ENCODE results near the gene LRRC75A.

LRRC75A gene

DNA sequence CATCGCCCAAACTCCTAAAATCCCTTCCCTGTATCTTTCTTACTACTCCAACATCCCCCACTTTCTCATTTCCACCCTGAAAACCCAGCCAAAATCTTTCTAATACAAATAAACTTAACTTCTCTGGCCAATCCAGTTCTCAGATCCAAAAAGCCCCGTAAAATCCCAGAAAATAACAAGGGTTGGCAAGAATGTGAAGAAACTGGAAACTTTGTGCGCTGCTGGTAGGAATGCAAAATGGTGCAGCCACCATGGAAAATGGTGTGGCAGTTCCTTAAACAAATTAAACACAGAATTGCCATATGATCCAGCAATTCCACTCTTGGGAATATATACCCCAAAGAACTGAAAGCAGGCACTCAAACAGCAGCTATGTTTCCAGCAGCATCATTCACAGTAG, 24.1 kb downstream of the LRRC75A start:
- Histone ChIP-seq H3K9me3 (ENCODE audit: control insufficient read depth in 1 of 2, low read length in 2 of 2) (no peaks in the 10 kb centered on the region), H3K27me3 (ENCODE audit: low read depth, low read length) (no peaks in the 10 kb centered on the region), H3K4me3 (ENCODE audit: low read depth in 1 of 2, low read length in 2 of 2) (no peak overlapping the region), H3K36me3 (ENCODE audit: control insufficient read depth in 1 of 2, insufficient read depth in 2 of 2, low read length in 2 of 2) (no peaks in the 10 kb centered on the region), H3K4me1 (ENCODE audit: control insufficient read depth in 1 of 2, insufficient read depth in 2 of 2, low read length in 2 of 2) (peaks cover 12 to 16% of the 10 kb centered on the region in 2 donors), H3K27ac (ENCODE audit: low read length) (no peak overlapping the region)

DNA sequence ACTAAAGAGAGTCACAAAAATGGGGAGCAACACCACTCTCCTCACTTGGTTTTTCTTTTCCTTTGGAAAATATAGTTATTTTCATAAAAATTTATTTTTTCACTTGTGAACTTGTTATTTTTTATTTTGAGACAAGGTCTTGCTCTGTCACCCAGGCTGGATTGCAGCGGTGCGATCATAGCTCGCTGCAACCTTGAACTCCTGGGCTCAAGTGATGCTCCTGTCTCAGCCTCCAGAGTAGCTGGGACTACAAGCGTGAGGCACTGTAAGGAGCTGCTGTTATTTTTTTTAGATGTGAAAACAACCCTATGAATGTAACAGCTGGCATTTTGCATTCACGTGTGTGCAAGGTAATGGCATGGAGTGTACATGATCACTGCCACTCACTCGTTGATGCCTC, 24.9 kb downstream of the LRRC75A start:
- Histone ChIP-seq H3K4me3 (ENCODE audit: low read depth in 1 of 2, low read length in 2 of 2) (no peak overlapping the region), H3K9me3 (ENCODE audit: control insufficient read depth in 1 of 2, low read length in 2 of 2) (no peaks in the 10 kb centered on the region), H3K4me1 (ENCODE audit: control insufficient read depth in 1 of 2, insufficient read depth in 2 of 2, low read length in 2 of 2) (peaks cover 9 to 21% of the 10 kb centered on the region in 2 donors), H3K27ac (ENCODE audit: low read length) (peak overlapping the region; percentile 75), H3K36me3 (ENCODE audit: control insufficient read depth in 1 of 2, insufficient read depth in 2 of 2, low read length in 2 of 2) (peaks cover 0 to 5% of the 10 kb centered on the region in 2 donors), H3K27me3 (ENCODE audit: low read depth, low read length) (no peaks in the 10 kb centered on the region)

DNA sequence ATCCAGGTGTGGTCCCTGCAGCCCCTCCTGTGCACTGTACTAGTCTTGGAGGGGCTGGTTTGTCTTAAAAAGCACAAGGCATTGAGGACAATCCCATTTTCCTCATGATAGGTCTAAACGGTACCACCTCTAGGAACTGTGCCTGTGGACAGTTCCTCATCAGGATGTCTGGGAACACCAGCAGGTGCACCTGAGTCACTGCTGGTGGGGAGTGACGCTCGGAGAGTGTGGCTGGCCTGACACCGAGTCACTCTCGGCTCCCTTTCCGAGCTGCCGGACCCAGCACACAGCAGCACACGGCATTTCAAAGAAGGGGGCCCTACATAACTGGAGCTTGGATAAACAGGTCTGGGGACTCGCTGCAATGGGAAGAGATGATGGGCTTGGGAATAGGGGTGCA, 25.6 kb downstream of the LRRC75A start:
- Histone ChIP-seq H3K27ac (ENCODE audit: low read length) (peak overlapping the region; percentile 75), H3K4me3 (ENCODE audit: low read depth in 1 of 2, low read length in 2 of 2) (no peak overlapping the region), H3K4me1 (ENCODE audit: control insufficient read depth in 1 of 2, insufficient read depth in 2 of 2, low read length in 2 of 2) (peaks cover 9 to 21% of the 10 kb centered on the region in 2 donors), H3K9me3 (ENCODE audit: control insufficient read depth in 1 of 2, low read length in 2 of 2) (no peaks in the 10 kb centered on the region), H3K27me3 (ENCODE audit: low read depth, low read length) (no peaks in the 10 kb centered on the region), H3K36me3 (ENCODE audit: control insufficient read depth in 1 of 2, insufficient read depth in 2 of 2, low read length in 2 of 2) (peaks cover 0 to 6% of the 10 kb centered on the region in 2 donors)

GRCh38 chr17:16465861-16466338, 26.1 kb downstream of the LRRC75A start:
- peak overlapping the region; percentile 90 for H3K27ac ChIP-seq (ENCODE audit: low read length)
- H3K27me3 ChIP-seq (ENCODE audit: low read depth, low read length), result no peaks in the 10 kb centered on the region
- H3K4me1 ChIP-seq (ENCODE audit: control insufficient read depth in 1 of 2, insufficient read depth in 2 of 2, low read length in 2 of 2), result peaks cover 9 to 21% of the 10 kb centered on the region in 2 donors

DNA sequence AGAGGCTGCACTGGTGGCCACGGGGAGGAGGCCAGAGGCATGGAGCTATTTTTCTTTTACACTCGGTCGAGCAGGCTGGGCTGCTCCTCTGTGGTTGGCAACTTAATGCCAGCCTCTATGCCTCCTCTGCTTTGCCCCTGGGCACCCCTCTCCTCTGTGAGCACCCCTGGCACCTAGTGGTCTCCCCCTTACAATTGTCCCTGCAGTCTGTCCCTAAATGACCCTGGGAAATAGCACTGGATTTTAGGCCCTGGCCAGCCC, 27.0 kb downstream of the LRRC75A start:
- no peaks in the 10 kb centered on the region for H3K27me3 ChIP-seq (ENCODE audit: low read depth, low read length)
- H3K27ac ChIP-seq (ENCODE audit: low read length), result peak overlapping the region; percentile 90
- peaks cover 5 to 16% of the 10 kb centered on the region in 2 donors for H3K4me1 ChIP-seq (ENCODE audit: control insufficient read depth in 1 of 2, insufficient read depth in 2 of 2, low read length in 2 of 2)
- H3K9me3 ChIP-seq (ENCODE audit: control insufficient read depth in 1 of 2, low read length in 2 of 2), result no peaks in the 10 kb centered on the region
- no peak overlapping the region for H3K4me3 ChIP-seq (ENCODE audit: low read depth in 1 of 2, low read length in 2 of 2)
- peaks cover 0 to 6% of the 10 kb centered on the region in 2 donors for H3K36me3 ChIP-seq (ENCODE audit: control insufficient read depth in 1 of 2, insufficient read depth in 2 of 2, low read length in 2 of 2)

More at GRCh38 chr17:16465861-16466338, 26.1 kb downstream of the LRRC75A start:
- no peak overlapping the region for H3K4me3 ChIP-seq (ENCODE audit: low read depth in 1 of 2, low read length in 2 of 2)
- no peaks in the 10 kb centered on the region for H3K9me3 ChIP-seq (ENCODE audit: control insufficient read depth in 1 of 2, low read length in 2 of 2)
- H3K36me3 ChIP-seq (ENCODE audit: control insufficient read depth in 1 of 2, insufficient read depth in 2 of 2, low read length in 2 of 2), result peaks cover 0 to 6% of the 10 kb centered on the region in 2 donors

DNA sequence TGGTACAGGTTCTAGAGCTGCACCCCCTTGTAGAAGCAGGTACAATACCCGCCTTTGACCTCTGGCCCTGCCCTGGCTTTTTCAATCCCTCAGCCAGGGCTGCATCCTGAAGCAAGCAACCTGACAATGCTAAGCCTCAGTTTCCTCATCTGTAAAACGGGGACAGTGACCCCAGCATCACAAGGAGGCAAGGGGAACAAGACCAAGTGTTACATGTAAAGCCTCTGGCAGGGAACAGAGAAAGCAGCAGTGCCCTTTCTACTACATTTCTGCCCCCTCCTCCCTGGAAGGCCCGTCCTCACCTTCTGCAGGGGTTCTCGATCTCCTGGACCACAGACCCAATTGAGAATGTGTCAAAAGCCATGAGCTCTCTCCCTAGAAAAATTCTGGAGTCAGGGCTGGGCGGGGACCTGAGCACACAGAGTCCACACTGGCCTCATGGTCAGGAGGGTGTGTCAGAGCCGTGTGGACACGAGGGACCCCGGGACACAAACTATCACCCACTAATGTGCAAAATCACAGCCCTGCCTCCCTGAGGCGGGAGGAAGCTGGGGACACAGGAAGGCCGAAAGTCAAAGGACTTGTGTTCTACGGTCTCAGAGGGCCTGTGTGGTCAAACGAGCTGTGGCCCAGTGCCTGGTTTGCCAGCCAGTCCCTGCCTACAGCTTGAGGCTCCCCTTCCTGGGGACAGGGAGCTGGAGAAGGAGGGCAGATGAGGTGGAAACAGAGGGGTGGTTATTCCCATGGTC, 27.5 kb downstream of the LRRC75A start:
- peak overlapping the region; percentile 90 for H3K27ac ChIP-seq (ENCODE audit: low read length)
- no peaks in the 10 kb centered on the region for H3K9me3 ChIP-seq (ENCODE audit: control insufficient read depth in 1 of 2, low read length in 2 of 2)
- H3K4me3 ChIP-seq (ENCODE audit: low read depth in 1 of 2, low read length in 2 of 2), result no peak overlapping the region
- H3K27me3 ChIP-seq (ENCODE audit: low read depth, low read length), result no peaks in the 10 kb centered on the region
- H3K4me1 ChIP-seq (ENCODE audit: control insufficient read depth in 1 of 2, insufficient read depth in 2 of 2, low read length in 2 of 2), result peaks cover 1 to 11% of the 10 kb centered on the region in 2 donors
- peaks cover 0 to 6% of the 10 kb centered on the region in 2 donors for H3K36me3 ChIP-seq (ENCODE audit: control insufficient read depth in 1 of 2, insufficient read depth in 2 of 2, low read length in 2 of 2)

GRCh38 chr17:16463358-16464302, 28.4 kb downstream of the LRRC75A start:
- Histone ChIP-seq H3K9me3 (ENCODE audit: control insufficient read depth in 1 of 2, low read length in 2 of 2) (no peaks in the 10 kb centered on the region), H3K4me1 (ENCODE audit: control insufficient read depth in 1 of 2, insufficient read depth in 2 of 2, low read length in 2 of 2) (peaks cover 0 to 10% of the 10 kb centered on the region in 2 donors), H3K36me3 (ENCODE audit: control insufficient read depth in 1 of 2, insufficient read depth in 2 of 2, low read length in 2 of 2) (peaks cover 0 to 6% of the 10 kb centered on the region in 2 donors), H3K27me3 (ENCODE audit: low read depth, low read length) (no peaks in the 10 kb centered on the region), H3K27ac (ENCODE audit: low read length) (peak overlapping the region; percentile 90), H3K4me3 (ENCODE audit: low read depth in 1 of 2, low read length in 2 of 2) (no peak overlapping the region)

- H3K4me3 ChIP-seq (ENCODE audit: low read depth in 1 of 2, low read length in 2 of 2), result no peak overlapping the region
- no peaks in the 10 kb centered on the region for H3K27me3 ChIP-seq (ENCODE audit: low read depth, low read length)
- H3K27ac ChIP-seq (ENCODE audit: low read length), result peak overlapping the region; percentile 39
- H3K4me1 ChIP-seq (ENCODE audit: control insufficient read depth in 1 of 2, insufficient read depth in 2 of 2, low read length in 2 of 2), result peaks cover 0 to 10% of the 10 kb centered on the region in 2 donors
- H3K36me3 ChIP-seq (ENCODE audit: control insufficient read depth in 1 of 2, insufficient read depth in 2 of 2, low read length in 2 of 2), result peaks cover 1 to 6% of the 10 kb centered on the region in 2 donors
- H3K9me3 ChIP-seq (ENCODE audit: control insufficient read depth in 1 of 2, low read length in 2 of 2), result no peaks in the 10 kb centered on the region
Measured at GRCh38 chr17:16462070-16462864, 29.7 kb downstream of the LRRC75A start.

- no peaks in the 10 kb centered on the region for H3K9me3 ChIP-seq (ENCODE audit: control insufficient read depth in 1 of 2, low read length in 2 of 2)
- H3K4me3 ChIP-seq (ENCODE audit: low read depth in 1 of 2, low read length in 2 of 2), result no peak overlapping the region
- H3K27me3 ChIP-seq (ENCODE audit: low read depth, low read length), result no peaks in the 10 kb centered on the region
- peaks cover 3 to 6% of the 10 kb centered on the region in 2 donors for H3K36me3 ChIP-seq (ENCODE audit: control insufficient read depth in 1 of 2, insufficient read depth in 2 of 2, low read length in 2 of 2)
- no peak overlapping the region for H3K27ac ChIP-seq (ENCODE audit: low read length)
- H3K4me1 ChIP-seq (ENCODE audit: control insufficient read depth in 1 of 2, insufficient read depth in 2 of 2, low read length in 2 of 2), result peaks cover 0 to 10% of the 10 kb centered on the region in 2 donors
Measured at GRCh38 chr17:16461606-16461866, 30.5 kb downstream of the LRRC75A start.

DNA sequence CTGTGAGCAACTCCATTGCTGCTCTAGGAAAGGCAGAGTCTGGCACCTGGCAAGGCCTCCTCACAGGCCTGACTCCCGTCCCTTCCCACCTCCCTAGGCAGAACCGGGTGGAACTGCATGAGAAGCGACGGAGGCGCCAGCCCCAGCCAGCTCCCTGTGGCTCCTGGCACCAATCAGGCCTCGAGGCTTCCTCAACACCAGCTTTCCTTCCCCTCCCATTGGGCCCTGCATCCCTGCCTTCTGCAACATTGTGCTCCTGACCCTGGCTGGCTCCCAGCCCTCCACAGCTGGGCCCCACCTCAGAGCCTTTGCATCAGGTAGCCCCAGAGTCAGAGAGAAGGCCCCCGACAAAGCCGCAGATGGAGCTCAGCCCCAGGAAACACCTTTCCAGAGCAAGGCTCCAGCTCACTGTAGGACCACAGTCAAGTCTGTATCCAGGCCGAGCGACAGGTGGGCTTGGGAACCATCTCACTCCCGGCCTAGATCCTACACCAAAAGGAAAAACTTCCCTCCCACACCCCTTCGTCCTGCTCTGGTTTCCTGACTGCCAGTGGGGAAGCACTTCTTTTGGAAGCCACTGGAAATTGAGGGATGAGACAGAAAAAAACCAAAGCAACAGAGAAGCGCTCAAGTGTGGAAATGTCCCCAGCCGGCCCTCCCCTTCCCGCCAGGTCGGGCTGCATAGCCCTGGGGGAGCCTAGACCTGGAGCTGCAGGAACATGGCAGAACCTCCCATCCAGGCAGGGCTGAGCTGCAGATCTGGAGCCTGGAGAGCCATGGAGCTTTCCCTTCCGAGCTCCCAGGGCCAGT, 31.0 kb downstream of the LRRC75A start:
- Histone ChIP-seq H3K4me1 (ENCODE audit: control insufficient read depth in 1 of 2, insufficient read depth in 2 of 2, low read length in 2 of 2) (peaks cover 0 to 10% of the 10 kb centered on the region in 2 donors), H3K27me3 (ENCODE audit: low read depth, low read length) (no peaks in the 10 kb centered on the region), H3K36me3 (ENCODE audit: control insufficient read depth in 1 of 2, insufficient read depth in 2 of 2, low read length in 2 of 2) (peaks cover 3 to 6% of the 10 kb centered on the region in 2 donors), H3K9me3 (ENCODE audit: control insufficient read depth in 1 of 2, low read length in 2 of 2) (no peaks in the 10 kb centered on the region), H3K4me3 (ENCODE audit: low read depth in 1 of 2, low read length in 2 of 2) (no peak overlapping the region), H3K27ac (ENCODE audit: low read length) (no peak overlapping the region)
